ENCODE data around the gene LZTR1. TPM values are rescaled to one million over a fixed set of nuclear protein-coding genes. Genes with fewer than 3 reads are reported as not detected.

The LZTR1 gene
- total and polyA plus RNA-seq, 4 donors, result 7.9 to 32.5 (median 13.2) TPM

DNA sequence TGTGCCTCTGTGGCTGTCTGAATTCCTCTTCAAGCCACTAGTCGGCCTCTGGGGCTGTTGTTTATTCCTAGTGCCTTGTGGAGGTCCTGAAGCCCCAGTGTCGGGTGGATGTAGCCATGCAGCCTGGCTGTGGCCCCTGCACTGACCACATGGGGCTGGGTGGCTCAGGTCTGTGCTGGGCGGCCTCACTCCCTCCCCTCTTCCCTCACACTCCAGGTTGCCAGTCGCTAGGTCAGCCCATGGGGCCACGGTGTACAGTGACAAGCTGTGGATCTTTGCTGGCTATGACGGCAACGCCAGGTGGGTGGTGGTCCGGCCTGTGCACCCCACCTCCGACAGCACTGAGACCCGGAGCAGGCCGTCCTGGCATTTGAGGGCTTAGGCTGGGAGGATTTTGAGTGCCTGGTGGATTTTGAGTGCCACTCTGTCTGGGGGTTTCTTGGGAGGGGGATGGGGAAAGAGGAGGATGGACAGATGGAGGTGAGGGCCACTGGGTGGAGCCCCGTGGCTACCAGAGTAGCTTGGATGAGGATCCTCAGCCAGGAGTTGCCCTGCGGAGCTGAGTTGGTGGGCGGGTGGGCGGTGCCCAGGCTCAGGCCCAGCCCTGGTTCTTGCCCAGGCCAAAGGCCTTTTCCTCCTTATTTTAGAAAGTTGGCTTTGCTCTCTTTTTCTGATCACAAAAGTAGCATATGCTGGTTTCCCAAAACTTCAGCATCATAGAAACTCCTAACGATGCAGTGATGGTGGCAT lies 6.7 kb downstream of the LZTR1 start:
- no peak for TF ChIP-seq HNF4A (conservative IDR thresholded peaks at IDR 0.05)
- no peak for TF ChIP-seq GABPA (IDR thresholded peaks at IDR 0.05 in 1 of 2, conservative IDR thresholded peaks at IDR 0.05 in 1 of 2)
- TF ChIP-seq FOXA2 (IDR thresholded peaks at IDR 0.05), result no peak
- no peak for TF ChIP-seq NR2F2 (IDR thresholded peaks at IDR 0.05)
- TF ChIP-seq YY1 (IDR thresholded peaks at IDR 0.05), result no peak
- TF ChIP-seq FOXA1 (IDR thresholded peaks at IDR 0.05), result no peak
- TF ChIP-seq RXRA (IDR thresholded peaks at IDR 0.05), result no peak
- TF ChIP-seq RAD21 (IDR thresholded peaks at IDR 0.05), result no peak
- DNase-seq (ENCODE audit: low spot score), result no peak
- Histone ChIP-seq H3K36me3 (ENCODE audit: control insufficient read depth in 4 of 4, insufficient read depth in 3 of 4, low read depth in 1 of 4, low read length in 3 of 4) (peaks cover 7 to 42% (median 16%) of the 10 kb centered on the region in 4 donors), H3K27ac (ENCODE audit: low read depth in 1 of 2, low read length in 2 of 2) (no peak overlapping the region), H3K9ac (ENCODE audit: low read depth in 1 of 2, low read length in 2 of 2) (no peak overlapping the region), H3K9me3 (ENCODE audit: control insufficient read depth in 4 of 4, low read length in 3 of 4) (no peaks in the 10 kb centered on the region), H3K4me1 (ENCODE audit: control insufficient read depth in 4 of 4, insufficient read depth in 4 of 4, low read length in 3 of 4) (no peaks in the 10 kb centered on the region), H3K4me3 (ENCODE audit: low read depth in 1 of 3, low read length in 3 of 3) (no peak overlapping the region), H3K27me3 (ENCODE audit: control insufficient read depth in 4 of 4, insufficient read depth in 4 of 4, low read length in 3 of 4) (no peaks in the 10 kb centered on the region)
- 95% methylated on average over 16 of the region's 16 CpGs for WGBS

DNA sequence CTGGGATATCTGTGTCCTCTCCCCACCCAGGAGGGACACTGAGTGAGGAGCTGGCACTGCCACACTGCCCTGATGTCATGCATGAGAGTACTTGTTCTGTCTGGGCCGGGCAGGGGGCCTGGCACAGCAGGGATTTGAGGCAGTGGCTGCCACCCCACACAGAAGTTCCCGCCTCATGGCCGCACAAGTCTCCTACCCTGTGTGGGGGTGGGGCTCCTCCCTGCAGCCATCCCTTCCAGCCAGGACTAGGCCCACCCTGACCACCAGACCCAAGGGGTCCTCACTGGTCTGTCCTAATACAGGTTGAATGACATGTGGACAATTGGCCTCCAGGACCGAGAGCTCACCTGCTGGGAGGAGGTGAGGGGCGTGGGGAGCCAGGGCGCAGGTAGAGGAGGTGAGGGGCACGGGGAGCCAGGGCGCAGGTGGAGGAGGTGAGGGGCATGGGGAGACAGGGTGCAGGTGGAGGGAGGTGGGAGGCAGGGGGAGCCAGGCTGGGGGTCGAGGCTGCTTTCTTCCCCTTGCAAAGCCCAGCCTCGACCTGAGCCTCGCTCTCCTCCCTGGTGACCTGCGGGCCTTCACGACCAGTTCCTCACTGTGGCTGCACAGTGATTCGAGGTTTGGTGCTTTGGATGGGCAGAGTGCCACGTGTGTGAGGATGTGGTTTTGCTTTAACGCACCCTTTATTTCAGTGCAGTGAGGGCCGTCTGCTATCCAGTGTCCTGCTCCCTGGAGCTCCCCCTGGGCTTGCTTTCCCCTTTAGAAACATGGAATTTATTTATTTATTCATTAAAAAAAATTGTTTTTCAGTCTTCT lies 7.4 kb downstream of the LZTR1 start:
- 75% methylated on average over 17 of the region's 17 CpGs for WGBS
- TF ChIP-seq, protein P1, sequence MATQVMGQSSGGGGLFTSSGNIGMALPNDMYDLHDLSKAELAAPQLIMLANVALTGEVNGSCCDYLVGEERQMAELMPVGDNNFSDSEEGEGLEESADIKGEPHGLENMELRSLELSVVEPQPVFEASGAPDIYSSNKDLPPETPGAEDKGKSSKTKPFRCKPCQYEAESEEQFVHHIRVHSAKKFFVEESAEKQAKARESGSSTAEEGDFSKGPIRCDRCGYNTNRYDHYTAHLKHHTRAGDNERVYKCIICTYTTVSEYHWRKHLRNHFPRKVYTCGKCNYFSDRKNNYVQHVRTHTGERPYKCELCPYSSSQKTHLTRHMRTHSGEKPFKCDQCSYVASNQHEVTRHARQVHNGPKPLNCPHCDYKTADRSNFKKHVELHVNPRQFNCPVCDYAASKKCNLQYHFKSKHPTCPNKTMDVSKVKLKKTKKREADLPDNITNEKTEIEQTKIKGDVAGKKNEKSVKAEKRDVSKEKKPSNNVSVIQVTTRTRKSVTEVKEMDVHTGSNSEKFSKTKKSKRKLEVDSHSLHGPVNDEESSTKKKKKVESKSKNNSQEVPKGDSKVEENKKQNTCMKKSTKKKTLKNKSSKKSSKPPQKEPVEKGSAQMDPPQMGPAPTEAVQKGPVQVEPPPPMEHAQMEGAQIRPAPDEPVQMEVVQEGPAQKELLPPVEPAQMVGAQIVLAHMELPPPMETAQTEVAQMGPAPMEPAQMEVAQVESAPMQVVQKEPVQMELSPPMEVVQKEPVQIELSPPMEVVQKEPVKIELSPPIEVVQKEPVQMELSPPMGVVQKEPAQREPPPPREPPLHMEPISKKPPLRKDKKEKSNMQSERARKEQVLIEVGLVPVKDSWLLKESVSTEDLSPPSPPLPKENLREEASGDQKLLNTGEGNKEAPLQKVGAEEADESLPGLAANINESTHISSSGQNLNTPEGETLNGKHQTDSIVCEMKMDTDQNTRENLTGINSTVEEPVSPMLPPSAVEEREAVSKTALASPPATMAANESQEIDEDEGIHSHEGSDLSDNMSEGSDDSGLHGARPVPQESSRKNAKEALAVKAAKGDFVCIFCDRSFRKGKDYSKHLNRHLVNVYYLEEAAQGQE (IDR thresholded peaks at IDR 0.05), result no peak
- TF ChIP-seq FOXA1 (IDR thresholded peaks at IDR 0.05) (no peak), TAF1 (conservative IDR thresholded peaks at IDR 0.05) (no peak), SP1 (IDR thresholded peaks at IDR 0.05) (no peak), YY1 (IDR thresholded peaks at IDR 0.05) (no peak), HNF4A (conservative IDR thresholded peaks at IDR 0.05) (no peak), RAD21 (IDR thresholded peaks at IDR 0.05) (no peak), RXRA (IDR thresholded peaks at IDR 0.05) (no peak), FOXA2 (IDR thresholded peaks at IDR 0.05) (no peak), NR2F2 (IDR thresholded peaks at IDR 0.05) (no peak), GABPA (IDR thresholded peaks at IDR 0.05 in 1 of 2, conservative IDR thresholded peaks at IDR 0.05 in 1 of 2) (no peak), EGR1 (IDR thresholded peaks at IDR 0.05; ENCODE audit: low read depth in 2 of 2) (no peak)
- TF ChIP-seq, protein P2, sequence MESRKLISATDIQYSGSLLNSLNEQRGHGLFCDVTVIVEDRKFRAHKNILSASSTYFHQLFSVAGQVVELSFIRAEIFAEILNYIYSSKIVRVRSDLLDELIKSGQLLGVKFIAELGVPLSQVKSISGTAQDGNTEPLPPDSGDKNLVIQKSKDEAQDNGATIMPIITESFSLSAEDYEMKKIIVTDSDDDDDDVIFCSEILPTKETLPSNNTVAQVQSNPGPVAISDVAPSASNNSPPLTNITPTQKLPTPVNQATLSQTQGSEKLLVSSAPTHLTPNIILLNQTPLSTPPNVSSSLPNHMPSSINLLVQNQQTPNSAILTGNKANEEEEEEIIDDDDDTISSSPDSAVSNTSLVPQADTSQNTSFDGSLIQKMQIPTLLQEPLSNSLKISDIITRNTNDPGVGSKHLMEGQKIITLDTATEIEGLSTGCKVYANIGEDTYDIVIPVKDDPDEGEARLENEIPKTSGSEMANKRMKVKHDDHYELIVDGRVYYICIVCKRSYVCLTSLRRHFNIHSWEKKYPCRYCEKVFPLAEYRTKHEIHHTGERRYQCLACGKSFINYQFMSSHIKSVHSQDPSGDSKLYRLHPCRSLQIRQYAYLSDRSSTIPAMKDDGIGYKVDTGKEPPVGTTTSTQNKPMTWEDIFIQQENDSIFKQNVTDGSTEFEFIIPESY (IDR thresholded peaks at IDR 0.05), result no peak
- TF ChIP-seq, protein P3, sequence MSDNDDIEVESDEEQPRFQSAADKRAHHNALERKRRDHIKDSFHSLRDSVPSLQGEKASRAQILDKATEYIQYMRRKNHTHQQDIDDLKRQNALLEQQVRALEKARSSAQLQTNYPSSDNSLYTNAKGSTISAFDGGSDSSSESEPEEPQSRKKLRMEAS (IDR thresholded peaks at IDR 0.05), result no peak
- TF ChIP-seq, protein P4, sequence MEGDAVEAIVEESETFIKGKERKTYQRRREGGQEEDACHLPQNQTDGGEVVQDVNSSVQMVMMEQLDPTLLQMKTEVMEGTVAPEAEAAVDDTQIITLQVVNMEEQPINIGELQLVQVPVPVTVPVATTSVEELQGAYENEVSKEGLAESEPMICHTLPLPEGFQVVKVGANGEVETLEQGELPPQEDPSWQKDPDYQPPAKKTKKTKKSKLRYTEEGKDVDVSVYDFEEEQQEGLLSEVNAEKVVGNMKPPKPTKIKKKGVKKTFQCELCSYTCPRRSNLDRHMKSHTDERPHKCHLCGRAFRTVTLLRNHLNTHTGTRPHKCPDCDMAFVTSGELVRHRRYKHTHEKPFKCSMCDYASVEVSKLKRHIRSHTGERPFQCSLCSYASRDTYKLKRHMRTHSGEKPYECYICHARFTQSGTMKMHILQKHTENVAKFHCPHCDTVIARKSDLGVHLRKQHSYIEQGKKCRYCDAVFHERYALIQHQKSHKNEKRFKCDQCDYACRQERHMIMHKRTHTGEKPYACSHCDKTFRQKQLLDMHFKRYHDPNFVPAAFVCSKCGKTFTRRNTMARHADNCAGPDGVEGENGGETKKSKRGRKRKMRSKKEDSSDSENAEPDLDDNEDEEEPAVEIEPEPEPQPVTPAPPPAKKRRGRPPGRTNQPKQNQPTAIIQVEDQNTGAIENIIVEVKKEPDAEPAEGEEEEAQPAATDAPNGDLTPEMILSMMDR (IDR thresholded peaks at IDR 0.05; ENCODE audit: low read depth, low read length, missing input control), result no peak
- TF ChIP-seq, protein P5, sequence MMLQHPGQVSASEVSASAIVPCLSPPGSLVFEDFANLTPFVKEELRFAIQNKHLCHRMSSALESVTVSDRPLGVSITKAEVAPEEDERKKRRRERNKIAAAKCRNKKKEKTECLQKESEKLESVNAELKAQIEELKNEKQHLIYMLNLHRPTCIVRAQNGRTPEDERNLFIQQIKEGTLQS (IDR thresholded peaks at IDR 0.05), result no peak
- Histone ChIP-seq H3K27me3 (ENCODE audit: control insufficient read depth in 4 of 4, insufficient read depth in 4 of 4, low read length in 3 of 4) (no peaks in the 10 kb centered on the region), H3K9ac (ENCODE audit: low read depth in 1 of 2, low read length in 2 of 2) (no peak overlapping the region), H3K27ac (ENCODE audit: low read depth in 1 of 2, low read length in 2 of 2) (no peak overlapping the region), H3K4me1 (ENCODE audit: control insufficient read depth in 4 of 4, insufficient read depth in 4 of 4, low read length in 3 of 4) (no peaks in the 10 kb centered on the region), H3K9me3 (ENCODE audit: control insufficient read depth in 4 of 4, low read length in 3 of 4) (no peaks in the 10 kb centered on the region), H3K36me3 (ENCODE audit: control insufficient read depth in 4 of 4, insufficient read depth in 3 of 4, low read depth in 1 of 4, low read length in 3 of 4) (peaks cover 8 to 47% (median 15%) of the 10 kb centered on the region in 4 donors), H3K4me3 (ENCODE audit: low read depth in 1 of 3, low read length in 3 of 3) (no peak overlapping the region)
- no peak for DNase-seq (ENCODE audit: low spot score)

Measured in liver (tissue), 9 donors.